Non-pigmented ciliary epithelial cell (primary cell): Measurements from ENCODE around the gene SH3TC1.

ENCODE experiments used
- DNase-seq: peaks from one replicate; pipeline ENCODE4 v3.0.0-alpha.2; 2010; ENCODE audit warnings: low read depth

SH3TC1 gene

DNA sequence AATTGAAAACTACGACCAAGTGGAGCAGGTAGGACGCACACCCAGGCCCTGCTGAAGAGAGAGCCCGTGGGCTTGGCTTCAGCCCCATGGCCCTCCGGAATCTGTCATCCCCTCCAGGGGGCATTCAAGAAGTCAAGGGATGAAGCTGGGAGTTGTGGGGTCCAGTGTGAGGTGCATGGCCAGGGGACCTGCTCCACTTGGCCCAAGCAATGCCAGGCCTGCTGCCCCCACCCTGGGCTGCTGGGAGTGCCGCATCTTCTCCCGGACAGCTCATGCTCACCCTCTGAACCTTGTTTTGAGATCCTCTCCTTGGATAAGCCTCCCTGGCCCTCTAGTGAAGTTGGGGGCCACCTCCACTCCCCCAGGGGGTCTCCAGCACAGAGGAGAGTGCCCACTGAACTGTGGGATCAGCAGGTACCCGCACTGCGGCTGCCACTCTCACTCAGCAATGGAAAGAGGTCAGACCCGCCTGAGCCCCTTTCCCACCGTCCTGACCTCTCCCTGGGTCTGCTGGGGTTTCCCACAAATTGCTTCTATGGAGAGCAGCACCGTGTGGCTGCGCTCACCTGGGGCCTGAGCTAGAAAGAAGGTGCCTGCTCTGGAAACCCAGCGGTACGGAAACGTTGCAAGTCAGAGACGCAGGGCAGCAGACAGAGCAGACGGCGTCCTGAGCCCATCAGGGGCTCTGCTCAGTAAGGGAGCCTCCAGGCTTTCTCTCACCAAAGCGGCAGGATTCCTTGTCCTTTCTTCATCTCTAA, 35.5 kb upstream of the SH3TC1 start:
- DNase-seq, result no peak

DNA sequence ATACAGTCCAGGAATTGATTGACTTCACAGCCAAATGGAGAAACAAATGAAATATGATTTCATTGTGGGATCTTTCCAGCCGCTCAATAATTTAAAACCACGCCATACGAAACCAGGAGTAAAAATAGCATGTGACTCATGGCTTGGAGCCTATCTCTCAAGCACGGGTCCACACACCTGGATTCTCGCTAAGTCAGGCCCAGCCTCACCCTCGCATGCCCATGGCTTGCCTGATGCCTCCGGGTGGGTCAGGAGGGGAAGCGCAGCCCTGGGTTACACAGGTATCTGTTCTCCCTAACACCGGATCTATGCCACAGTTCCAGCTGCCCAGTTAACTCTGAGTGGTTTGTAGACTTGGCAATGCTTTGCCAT, 34.9 kb upstream of the SH3TC1 start:
- no peak for DNase-seq

DNA sequence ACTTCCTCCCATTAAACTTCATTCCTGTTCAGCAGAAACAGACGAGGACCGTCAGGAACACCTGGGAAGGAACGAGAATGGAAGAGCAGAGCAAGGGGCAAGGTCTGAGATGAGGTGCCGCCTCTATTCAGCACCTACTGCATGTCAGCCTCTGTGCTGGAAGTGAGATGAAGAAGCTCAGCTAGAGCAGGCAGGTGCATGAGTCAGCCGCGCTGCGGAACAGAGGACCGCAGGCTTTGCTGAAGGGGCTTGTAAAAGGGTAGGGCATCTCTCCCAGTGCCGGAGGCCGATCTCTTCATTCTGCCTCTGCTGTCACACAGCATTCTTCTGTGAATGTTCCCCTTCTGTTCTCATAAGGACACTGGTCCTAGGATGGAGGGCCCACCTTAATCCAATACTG, 34.4 kb upstream of the SH3TC1 start:
- no peak for DNase-seq

DNA sequence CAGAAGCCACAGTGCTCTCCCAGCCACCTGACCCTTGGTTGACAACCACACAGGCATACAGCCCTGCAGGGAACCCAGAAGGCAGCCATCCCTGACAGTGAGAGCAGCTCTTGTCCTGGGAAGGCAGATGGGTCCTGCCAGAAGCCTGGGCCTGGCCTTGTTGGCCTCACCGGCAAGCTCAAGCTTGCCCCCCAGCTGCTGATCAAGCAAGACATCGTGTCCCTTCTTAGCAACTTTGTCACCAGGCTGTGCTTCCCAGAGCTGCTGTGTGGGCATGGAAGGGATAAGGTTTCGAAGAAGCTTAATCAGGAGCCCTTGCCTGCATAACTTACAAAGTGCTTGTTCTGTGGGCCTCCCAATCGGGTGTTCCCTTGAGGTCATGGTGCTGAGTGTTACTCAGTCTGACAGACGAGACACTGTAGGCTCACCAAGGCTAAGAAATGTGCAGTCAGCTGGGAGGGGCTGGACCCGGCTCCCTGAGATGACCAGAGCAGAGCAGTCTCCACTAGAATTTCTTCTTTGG, 33.7 kb upstream of the SH3TC1 start:
- DNase-seq, result no peak

DNA sequence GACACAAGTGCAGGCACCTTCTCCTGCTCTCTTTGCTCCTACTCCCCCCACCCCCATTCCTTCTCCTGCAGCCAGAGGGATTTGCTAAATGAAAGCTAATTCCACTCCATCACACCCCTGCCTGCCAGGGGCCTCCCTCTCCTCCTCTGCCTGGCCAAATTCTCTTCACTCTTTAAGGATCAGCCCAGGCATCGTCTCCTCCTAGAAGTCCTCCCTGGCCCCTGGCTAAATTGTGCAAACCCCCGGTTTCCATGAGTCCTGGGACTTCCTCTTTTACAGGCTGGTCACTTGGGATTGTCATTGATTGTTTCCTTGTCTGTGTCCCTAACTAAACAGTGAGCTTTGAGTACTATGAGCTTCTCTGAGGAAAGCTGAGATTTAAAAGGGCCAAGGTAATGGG, 31.8 kb upstream of the SH3TC1 start:
- DNase-seq, result no peak

DNA sequence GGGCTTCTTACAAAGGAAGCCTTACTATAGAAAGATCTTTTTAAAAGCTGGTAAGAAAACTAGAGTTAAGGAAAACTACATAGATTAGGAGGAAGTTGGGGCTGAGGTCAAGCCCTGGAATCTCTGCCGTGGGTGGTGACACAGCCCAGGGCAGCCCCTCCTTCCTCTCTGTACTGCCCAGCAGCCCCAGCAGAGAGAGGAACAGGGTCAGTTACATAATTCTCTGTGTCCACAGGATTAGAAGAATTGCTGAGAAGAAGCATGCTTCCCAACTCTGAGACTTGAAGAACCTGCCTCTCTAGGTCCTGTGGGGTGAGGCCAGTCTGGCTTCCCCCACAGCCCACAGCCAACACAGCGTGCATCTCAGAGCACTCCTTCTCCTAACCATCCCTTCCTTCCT, 31.3 kb upstream of the SH3TC1 start:
- DNase-seq, result no peak

DNA sequence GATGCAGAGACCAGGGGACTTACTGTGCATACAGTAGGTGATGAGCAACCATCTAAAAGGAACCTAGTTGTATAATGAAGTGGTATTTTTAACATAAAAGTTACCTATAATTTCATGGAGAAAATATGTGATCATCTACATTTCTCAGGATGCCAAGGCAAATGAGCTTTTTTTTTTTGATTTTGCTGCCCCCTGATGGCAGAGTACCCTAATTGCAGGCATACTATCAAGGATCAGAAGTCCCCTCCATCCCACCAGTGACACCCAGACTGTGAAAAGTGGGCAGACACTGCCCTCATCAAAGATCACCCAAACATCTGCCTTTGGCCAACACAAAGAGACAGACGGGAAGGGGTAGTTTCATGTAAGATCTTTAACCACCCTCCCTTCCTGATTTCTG, 30.9 kb upstream of the SH3TC1 start:
- DNase-seq, result no peak

DNA sequence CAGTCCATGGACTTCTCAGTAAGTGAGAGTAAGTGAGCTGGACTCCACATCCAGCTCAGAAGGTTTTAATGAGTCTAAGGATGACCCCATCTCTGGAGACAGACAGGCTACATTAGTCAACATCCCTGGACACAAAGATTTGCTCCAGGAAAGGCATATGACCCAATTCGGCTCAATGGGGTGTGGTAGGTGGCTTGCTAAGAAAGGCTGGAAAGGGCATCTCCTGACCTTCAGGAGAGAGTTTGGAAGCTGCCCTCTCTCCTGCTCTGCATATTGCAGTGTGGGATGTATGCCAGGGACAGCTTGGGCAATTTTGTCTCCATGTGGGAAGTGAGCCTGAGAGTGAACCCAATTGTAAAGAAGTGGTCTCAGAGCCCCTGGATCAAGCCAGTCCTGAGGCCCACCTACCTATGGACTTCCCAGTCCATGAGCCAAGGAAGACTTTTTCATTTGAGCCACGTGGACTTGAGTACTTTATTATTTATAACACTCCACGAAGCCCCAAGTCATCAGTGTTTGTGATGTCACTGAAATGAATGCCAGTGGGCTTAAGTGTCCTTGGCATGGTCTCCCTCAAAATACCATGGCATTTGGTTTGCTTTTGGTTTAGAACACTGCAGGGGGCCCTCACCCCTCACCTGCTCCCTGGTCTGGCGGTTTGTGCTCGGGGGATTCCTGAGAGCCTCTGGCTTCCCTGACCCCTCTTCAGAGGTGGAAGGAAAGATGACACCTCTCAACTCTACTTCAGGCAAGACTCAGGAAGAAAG, 30.1 kb upstream of the SH3TC1 start:
- no peak for DNase-seq

DNA sequence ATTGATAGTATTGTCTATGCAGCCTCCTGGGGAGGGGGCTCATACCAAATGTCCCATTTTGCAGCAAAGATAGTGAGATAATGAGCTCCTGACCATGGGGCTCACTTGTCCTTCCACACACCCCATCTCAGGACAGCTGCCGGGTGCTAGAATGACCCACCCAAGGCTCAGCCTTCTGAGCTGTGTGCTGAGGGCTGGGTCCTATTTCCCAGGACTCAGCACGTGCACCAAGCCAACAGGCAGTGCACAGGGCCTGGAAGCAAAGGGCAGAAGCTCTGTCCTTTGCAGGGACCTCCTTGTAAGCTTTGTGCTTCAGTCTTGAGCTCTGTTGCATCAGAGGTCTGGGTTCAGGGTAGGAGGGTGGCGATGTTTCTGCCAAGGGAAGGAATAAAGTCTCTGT, 29.3 kb upstream of the SH3TC1 start:
- no peak for DNase-seq

DNA sequence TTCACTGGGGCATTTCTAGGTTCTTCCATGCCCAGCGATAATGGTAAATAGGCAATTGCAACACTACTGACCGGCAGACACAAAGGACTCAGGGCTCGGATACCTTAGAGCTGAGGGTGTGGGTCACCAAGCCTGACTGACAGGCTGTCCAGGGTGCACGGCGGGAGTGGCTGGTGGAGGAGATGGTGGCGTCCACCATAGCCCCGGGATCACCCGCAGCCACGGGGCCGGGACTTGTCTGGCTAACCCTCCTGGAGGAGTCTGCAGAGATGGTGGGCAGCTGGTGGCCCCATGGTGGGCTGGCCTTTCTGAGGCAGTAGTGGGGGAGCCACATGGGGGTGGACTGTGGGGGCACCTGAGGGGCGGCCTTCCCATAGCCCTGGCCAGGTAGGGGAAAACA, 28.7 kb upstream of the SH3TC1 start:
- no peak for DNase-seq

DNA sequence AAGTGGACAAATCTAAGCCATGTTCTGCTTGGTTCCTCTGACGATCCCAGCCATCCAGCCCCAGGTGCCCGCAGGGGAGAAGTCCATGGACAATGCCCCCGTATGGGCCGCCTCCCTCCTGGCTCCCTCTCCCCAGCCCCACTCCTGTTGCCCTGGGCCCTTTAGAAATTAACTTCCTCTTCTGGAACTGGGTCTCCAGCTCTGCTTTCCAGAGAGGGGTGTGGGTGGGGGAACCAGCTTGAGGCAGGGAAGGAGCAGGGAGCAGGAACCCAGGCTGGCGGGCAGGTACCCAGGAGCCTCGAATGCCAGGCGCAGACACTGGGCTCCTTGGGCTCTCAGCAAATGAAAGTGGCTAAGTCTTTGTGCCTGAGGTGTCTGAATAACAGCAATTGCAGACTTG, 27.8 kb upstream of the SH3TC1 start:
- DNase-seq, result no peak

DNA sequence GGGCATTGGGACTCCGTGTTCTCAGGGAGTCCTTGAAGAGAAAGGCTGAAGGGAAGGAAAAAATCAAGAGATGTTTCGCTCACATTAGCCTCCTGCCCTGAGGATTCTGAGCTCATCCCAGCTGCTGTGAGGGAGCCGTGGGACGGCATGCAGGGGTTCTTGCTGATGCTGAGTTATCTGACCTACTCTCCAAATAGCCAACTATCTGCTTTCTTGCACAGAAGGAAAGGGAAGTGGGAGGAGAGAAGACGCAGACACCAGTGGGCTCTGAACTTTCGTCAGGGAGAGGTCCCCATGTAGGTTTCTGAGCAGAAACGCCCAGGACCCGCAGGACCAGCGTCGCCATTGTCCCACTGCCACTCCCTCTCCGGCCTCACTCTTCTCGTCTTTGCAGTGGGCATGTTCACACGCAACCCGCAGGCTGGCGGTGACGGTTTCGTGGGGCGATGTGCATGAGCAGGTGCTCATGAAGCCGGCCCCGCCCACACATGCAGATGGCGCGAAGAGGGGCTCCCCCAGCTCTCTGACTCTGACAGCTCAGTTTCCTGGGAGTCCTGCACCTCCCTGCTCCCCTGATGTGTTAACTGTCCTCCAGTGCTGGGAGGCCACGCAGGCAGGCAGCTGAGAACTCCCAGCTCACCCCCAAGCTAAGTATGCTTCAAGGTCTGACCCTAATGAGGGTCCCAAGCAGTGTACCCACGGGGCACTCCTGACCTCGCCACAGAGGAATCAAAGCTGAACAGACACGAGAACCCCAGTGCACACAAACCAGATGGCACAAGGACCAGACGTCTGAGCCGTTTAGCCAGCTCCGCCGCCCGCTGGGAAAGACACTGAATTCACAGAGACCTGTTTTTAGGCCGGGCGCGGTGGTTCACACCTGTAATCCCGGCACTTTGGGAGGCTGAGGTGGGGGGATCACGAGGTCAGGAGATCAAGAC, 26.8 kb upstream of the SH3TC1 start:
- no peak for DNase-seq

DNA sequence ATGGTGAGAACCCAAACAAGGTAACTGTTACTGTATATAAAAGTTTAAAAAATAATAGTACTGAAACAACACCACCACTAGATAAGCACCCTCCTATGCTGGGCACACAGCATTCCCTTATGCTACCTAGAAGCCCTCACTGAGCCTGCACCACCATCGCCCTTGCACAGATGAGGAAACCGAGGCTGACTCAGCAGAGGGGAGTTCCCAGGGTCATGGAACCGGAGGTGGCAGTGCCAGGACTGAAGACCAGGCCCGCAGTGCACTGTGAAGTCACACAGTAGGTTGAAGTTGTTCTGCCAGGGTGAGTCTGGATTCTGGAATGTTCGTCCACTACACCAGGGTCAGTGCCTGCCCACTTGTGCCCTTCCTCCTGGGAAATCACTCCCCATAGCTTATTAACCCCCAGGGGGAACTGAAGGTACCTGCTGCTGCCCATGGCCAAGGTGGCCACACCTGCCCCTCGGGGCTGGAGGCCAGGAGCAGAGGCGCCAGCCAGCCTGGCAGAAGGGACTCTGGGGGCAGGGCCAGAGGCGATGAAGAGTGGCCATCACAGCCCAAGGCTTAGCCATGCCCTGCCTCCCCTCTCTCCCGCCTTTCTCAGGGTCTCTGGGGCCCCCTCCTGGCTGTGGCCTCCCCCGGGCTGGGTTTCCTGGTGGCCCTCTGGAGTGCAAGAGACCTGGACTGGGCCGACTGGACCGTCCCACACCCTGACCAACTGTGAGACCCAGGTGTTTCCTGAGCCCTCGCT, 25.4 kb upstream of the SH3TC1 start:
- DNase-seq, result no peak

DNA sequence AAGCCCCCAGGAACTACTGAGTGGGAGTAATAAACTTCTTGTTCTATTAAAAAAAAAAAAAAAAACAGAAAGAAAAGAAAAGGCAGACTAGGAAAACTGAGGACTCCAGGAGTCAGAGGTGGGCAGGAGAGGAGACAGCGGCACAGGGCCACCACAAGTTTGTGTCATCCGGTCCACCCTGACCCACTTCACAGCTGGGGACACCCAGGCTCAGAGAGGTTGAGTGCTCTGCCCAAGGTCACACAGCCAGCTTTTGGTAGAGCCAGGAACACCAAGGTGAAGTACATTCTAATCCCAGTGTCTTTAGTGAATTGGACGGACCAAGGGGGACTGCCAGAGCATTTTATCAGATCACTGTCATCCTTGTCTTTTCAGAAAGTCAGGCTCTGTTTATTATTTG, 24.1 kb upstream of the SH3TC1 start:
- no peak for DNase-seq

DNA sequence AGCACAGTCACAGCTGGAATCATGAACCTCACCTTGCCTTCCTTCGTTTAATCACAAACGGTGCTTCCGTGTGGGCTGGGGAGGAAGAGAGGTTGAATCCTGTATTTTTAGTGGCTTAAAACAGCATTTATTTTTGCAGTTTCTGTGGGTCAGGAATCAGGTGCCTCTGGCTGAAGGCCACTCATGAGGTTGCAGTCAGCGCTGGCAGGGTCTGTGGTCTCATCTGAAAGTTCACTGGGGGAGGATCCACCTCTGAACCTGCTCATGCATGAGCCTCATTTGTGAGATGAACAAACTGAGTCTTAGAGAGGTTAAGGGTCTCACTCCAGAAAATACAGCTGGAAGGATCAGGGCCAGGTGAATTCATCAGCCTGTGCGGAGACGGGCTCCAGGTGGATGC, 23.4 kb upstream of the SH3TC1 start:
- DNase-seq, result no peak

DNA sequence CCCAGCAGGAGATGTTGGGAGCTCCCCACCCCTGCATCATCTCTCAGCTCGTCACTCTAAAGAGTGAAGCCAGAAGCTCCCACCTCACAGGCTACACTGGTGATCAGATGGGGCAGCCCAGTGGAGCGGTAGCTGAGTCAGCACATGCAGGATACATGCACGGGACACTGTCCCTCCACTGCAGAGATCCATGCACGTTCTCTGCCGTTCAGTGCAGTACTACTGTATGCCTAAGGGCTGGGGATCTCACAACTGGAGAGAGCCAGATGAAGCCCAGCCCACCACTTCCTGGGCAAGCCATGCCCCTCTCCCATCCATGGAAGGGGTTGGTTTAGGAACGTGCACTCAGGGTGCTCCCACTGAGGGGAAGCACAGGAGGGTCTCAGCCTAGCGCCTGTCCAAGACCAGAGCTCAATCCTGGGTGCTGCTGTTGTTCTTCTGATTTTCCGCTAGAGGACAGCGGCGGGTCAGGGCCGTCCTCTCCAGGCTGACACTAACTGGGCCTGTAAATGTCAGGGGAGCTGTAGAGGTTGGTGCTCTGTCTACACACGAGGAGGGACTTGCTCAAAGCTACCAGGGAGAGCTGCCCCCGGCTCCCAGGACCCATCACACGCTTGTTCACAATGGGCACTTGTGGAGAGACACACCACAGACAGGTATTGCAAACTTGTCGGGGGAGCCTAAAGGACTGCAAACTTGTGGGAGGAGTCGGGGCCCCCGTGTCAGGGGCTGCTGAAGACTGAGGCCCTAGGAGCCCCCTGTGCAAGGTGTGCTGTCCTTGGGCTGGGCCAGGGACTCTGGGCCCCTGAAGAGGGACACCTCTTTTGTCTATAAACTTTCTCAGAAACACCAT, 22.3 kb upstream of the SH3TC1 start:
- no peak for DNase-seq

DNA sequence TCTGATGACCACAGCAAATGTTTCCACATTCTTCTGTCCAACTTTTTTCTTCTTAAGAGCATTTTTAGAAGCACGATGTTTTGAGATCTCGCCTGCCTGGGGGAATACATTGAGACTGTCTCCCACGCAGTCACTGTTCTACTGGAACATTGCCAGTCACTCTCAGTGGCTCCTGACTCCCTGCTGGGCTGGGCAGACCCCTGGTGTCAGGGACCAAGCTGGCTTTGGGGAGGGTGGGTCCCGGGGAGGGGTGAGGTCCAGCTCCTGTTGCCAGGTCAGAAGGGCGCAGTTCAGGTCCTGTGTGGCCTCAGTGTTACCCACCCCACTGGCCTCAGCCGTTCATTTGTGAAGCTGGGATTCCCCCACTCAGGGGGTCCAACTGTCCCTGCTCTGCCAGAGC, 21.5 kb upstream of the SH3TC1 start:
- DNase-seq, result no peak

DNA sequence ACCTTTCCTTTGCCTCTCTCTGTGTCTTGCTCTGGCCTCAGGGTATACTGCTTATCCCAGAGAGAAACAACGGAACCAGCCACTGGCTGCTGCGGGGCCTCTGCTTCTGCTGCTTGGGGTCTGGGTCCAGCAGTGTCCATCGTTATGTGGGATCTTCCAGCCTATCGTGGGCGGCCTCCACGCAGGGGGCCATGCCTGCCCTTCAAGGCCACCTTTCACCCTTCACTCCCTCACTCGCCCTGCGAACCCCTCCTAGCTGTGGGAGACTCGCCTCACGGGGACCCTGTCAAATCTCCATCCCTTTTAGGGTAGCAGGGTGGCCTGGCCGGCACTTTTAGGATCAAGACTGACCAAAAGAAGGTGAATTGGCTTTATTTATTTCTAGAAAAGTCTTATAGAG, 21.1 kb upstream of the SH3TC1 start:
- DNase-seq, result no peak

DNA sequence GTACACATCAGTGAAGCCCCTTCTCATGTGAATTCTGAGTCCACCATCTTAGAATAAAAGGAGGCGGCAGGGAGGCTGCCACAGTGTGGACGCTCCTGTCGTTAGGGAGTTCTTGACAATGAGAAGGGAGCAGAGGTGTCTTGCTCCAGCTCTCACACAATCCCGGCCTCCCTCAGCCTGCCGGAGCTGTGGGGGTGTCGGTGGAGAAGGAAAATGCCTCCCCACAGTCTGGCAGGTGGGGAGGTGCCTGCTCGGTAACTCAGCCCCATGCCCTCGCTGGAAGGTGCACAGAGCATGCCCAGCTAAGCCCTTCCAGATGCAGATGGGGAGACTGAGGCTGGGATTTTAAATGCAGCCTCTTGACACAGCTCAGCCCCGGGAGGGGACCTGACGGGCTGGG, 20.0 kb upstream of the SH3TC1 start:
- DNase-seq, result no peak

DNA sequence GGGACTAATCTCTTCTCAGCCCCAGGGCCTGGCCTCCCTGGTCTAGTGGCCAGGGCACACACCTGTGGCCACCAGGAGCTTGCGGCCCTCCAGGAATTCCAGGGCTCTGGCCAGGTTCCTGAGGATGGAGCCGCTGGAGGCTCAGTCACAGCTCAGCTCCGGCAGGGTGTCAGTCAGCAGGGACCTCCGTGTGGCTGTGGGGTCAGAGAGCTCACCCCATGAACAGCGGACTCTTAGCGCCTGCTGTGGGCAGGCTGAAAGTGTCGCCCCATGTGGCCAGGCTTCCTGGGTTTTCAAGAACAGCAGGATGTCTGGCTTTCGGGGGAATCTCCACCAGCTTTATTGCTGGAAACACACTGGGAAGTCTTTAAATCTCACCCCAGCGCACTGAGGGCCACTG, 19.3 kb upstream of the SH3TC1 start:
- DNase-seq, result no peak
